ENCODE results near the gene TMEM37.

DNA sequence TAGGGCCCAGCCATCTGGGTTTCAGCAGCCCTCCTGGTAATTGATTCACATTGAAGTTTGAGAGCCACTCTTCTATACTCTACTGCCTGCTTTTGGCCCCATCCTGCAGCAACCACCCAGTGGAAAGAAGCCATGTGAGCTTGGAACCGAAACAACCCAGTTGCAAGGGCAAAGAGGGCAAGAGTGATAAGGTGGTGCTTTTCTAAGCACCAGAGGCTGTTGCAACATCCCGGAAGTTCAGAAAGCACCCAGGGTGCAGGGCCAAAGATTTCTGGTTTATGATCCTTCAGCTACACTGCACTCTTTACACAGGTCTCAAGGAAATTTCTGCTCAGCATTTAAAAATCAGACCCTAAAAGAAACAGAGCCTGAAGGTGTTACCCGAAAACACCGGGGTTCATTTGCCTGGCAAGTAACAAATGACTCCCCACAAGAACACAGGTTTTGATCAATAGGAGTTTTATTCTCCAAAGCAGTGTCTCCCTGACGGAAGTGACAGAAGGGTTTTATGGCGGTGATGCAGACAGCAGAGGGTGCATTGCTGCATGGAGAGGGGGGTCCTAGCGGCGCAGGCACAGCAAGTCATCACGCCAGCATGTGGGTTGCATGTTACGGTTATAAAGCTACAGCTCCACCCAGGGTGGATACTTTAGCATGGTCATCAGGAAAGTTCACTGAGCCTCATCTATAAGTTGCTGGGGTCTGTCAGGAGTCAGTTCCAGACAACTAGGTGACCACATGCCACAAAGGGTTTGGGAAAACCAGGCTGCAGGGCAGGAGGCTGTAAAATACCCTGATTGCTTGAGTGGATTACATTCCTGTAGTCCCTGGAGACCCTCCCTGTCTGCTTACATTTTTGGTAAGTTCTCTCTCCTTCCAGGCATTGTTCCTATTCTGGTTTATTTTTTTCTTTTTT is 28.8 kb upstream of the TMEM37 start:
- TF ChIP-seq, protein P1, sequence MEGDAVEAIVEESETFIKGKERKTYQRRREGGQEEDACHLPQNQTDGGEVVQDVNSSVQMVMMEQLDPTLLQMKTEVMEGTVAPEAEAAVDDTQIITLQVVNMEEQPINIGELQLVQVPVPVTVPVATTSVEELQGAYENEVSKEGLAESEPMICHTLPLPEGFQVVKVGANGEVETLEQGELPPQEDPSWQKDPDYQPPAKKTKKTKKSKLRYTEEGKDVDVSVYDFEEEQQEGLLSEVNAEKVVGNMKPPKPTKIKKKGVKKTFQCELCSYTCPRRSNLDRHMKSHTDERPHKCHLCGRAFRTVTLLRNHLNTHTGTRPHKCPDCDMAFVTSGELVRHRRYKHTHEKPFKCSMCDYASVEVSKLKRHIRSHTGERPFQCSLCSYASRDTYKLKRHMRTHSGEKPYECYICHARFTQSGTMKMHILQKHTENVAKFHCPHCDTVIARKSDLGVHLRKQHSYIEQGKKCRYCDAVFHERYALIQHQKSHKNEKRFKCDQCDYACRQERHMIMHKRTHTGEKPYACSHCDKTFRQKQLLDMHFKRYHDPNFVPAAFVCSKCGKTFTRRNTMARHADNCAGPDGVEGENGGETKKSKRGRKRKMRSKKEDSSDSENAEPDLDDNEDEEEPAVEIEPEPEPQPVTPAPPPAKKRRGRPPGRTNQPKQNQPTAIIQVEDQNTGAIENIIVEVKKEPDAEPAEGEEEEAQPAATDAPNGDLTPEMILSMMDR (IDR thresholded peaks at IDR 0.05; ENCODE audit: control extremely low read depth in 1 of 3, insufficient read depth in 1 of 3, low read depth in 1 of 3, low read length in 3 of 3): no peak
- no peak for TF ChIP-seq POLR2A (IDR thresholded peaks at IDR 0.05; ENCODE audit: control extremely low read depth in 1 of 2, low read depth in 2 of 2, low read length in 2 of 2)
- TF ChIP-seq MAFK (IDR thresholded peaks at IDR 0.05; ENCODE audit: low read depth, low read length): no peak
